Brain microvascular endothelial cell (primary cell): ENCODE results near the gene TBC1D22B.

Experiments
- DNase-seq: peaks from one replicate; pipeline ENCODE4 v3.0.0-alpha.2; 2020
- H3K27ac ChIP-seq: fragments of 250-450 bp; sonication (Bioruptor Pico); 2 replicates; pipeline ENCODE4 v1.5.1; 2020; ENCODE audit warnings: mild to moderate bottlenecking, moderate library complexity
- H3K27me3 ChIP-seq: fragments of 250-450 bp; sonication (Bioruptor Pico); replicated peaks from 2 replicates; pipeline ENCODE4 v1.5.1; 2020; ENCODE audit warnings: mild to moderate bottlenecking
- H3K36me3 ChIP-seq: fragments of 250-450 bp; sonication (Bioruptor Pico); replicated peaks from 2 replicates; pipeline ENCODE4 v1.5.1; 2020; ENCODE audit warnings: mild to moderate bottlenecking
- H3K4me3 ChIP-seq: 2 replicates; pipeline ENCODE4 v1.5.1; 2011; ENCODE audit warnings: low read depth, mild to moderate bottlenecking, control low read depth, low read length, moderate library complexity
- in situ Hi-C: cut with HindIII; loops from 2 replicates; pipeline ENCODE4 v1.10.0; 2017; ENCODE audit warnings: low sequenced_read_pairs, low pct_ligation_motif_present
- TF ChIP-seq, protein P1 (sequence below): IDR thresholded peaks from 2 replicates; pipeline ENCODE4 v1.5.1; 2011; ENCODE audit warnings: low read depth, mild to moderate bottlenecking, moderate library complexity, low read length, control low read depth, inconsistent platforms; ENCODE audit errors: missing control alignments

The TBC1D22B gene

DNA sequence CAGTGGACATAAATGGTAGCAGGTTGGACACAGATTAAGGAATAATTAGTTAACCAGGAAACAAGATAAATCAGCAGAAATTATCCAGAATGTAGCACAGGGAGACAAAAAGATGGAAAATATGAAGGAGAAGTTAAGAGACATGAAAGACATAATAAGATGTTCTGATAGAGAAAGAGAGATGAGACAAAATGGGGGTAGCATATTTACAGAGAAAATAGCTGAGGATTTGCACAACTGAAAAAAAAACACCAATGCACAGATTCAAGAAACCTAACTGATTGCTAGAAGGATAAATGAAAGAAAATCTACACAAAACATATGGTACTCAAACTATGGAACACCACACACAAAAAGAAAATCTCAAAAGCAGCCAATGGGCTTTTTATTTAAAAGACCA is 34.6 kb upstream of the TBC1D22B start:
- TF ChIP-seq, protein P1, sequence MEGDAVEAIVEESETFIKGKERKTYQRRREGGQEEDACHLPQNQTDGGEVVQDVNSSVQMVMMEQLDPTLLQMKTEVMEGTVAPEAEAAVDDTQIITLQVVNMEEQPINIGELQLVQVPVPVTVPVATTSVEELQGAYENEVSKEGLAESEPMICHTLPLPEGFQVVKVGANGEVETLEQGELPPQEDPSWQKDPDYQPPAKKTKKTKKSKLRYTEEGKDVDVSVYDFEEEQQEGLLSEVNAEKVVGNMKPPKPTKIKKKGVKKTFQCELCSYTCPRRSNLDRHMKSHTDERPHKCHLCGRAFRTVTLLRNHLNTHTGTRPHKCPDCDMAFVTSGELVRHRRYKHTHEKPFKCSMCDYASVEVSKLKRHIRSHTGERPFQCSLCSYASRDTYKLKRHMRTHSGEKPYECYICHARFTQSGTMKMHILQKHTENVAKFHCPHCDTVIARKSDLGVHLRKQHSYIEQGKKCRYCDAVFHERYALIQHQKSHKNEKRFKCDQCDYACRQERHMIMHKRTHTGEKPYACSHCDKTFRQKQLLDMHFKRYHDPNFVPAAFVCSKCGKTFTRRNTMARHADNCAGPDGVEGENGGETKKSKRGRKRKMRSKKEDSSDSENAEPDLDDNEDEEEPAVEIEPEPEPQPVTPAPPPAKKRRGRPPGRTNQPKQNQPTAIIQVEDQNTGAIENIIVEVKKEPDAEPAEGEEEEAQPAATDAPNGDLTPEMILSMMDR = no peak
- no peaks in the 10 kb centered on the region for H3K36me3 ChIP-seq
- H3K27me3 ChIP-seq = no peaks in the 10 kb centered on the region
- H3K27ac ChIP-seq = no peak overlapping the region
- peak overlapping the region; percentile 64 for H3K4me3 ChIP-seq
- in situ Hi-C loops = no loop called here
- no peak for DNase-seq

DNA sequence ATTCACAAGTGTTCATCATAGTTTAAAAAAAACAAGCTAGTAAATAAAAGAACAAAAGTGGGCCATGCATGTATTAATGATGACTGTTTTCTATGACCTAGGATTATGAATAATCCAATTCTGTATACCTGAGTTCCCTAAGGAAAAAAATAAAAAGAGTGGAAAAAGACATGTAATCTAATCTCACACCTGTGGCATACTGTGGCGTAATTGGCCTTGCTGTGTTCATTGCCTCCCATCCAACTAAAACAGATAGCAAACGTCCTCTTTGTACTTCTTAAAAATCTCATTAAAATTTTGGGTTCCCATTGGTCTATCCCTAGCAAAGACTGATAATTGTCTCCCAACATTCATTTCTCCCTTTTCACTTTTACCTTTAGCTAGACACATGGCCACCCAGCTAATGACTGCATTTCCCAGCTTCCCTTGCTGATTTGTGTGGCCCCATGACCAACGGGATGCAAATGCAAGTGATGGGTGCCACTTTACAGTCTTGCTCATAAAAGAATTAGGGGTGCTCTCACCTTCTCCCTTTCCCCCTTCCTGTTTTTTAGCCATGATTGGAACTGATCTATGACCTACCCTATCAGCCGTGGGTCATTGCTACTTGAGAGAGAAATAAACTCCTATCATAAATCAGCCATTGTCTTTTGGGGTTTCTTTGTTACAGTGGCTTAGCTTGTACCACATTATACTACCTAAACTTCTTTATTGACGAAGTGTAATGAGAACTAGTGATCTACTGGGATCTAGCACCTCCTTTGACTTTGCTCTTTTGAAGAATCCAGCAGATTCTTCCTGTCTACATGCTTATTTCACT is 32.0 kb upstream of the TBC1D22B start:
- Histone ChIP-seq H3K36me3 (no peaks in the 10 kb centered on the region), H3K27ac (no peak overlapping the region), H3K4me3 (no peak overlapping the region), H3K27me3 (no peaks in the 10 kb centered on the region)
- in situ Hi-C loops = no loop called here
- TF ChIP-seq, protein P1 = no peak
- DNase-seq = no peak

DNA sequence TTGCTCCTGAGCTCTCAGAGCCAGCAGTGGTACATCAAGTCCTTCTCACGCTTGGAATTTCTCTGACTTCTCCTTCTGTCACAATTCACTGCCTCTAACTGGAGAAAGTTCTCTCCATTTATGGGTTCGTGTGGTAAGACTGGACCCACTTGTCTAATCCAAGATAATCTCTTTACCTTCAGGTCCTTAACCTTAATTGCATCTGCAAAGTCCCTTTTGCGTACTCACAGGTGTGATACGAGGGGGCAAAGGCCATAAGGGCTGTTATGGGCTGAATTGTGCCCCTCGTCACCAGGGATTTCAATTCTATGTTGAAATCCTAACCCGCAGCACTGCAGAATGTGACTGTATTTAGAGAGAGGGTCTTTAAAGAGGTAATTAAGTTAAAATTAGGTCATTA is 27.5 kb upstream of the TBC1D22B start:
- TF ChIP-seq, protein P1 = no peak
- H3K27me3 ChIP-seq = no peaks in the 10 kb centered on the region
- in situ Hi-C loops = no loop called here
- no peaks in the 10 kb centered on the region for H3K36me3 ChIP-seq
- H3K27ac ChIP-seq = no peak overlapping the region
- H3K4me3 ChIP-seq = no peak overlapping the region
- DNase-seq = no peak

DNA sequence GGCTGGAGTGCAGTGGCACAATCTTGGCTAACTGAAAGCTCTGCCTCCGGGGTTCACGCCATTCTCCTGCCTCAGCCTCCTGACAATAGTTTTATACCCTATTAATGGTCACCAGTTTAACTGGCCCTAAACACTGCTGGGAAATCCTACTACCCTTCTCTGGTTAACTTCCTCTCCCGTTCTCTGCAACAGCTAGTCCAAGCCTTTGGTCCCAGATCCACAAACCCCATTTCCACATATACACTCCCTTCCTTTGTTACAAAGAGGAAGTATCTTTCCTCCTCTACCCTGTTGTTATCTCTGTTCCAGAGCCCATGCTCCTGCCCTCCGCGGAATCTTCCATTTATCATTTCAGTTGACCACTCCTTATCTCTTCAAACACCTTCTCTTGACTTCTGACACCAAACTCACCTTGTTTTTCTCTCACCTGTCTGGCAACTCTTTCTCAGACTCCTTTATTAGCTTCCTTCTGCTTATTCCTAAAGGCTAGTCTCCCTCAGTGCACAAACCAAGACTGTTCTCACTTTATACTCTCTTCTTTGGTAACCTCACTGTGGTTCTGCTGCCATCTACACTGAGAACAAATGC is 25.0 kb upstream of the TBC1D22B start:
- DNase-seq = no peak
- Histone ChIP-seq H3K27ac (no peak overlapping the region), H3K27me3 (no peaks in the 10 kb centered on the region), H3K4me3 (no peak overlapping the region), H3K36me3 (no peaks in the 10 kb centered on the region)
- TF ChIP-seq, protein P1 = no peak
- in situ Hi-C loops = no loop called here

DNA sequence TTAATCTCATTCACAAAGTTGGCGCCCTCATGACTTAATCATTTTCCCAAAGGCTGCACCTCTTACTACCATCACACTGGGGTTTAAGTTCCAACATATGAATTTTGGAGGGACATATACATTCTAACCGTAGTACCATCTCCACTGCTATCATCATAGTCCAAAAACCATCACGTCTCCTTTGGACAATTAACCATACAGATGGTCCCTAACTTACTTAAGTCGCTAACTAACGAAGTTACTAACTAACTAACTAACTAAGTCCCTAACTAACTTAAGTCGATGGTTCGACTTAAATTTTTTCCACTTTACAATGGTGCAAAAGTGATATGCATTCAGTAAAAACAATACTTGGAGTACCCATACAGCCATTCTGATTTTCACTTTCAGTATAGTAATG is 24.0 kb upstream of the TBC1D22B start:
- no peak for DNase-seq
- no peaks in the 10 kb centered on the region for H3K27me3 ChIP-seq
- H3K36me3 ChIP-seq = no peaks in the 10 kb centered on the region
- H3K4me3 ChIP-seq = no peak overlapping the region
- no peak overlapping the region for H3K27ac ChIP-seq
- TF ChIP-seq, protein P1 = no peak
- in situ Hi-C loops = no loop called here
